Activated CD4-positive, alpha-beta T cell treated with anti-CD3 and anti-CD28 coated beads, Interleukin-2, amount 50 U/mL, for 24 hours (primary cell): Measurements from ENCODE around the gene PGF.

Experiments
- DNase-seq, 2 donors: peaks; one replicate each; pipeline ENCODE4 v3.0.0-alpha.2; 2020; ENCODE audit warnings: low read depth in 1 of 2, low spot score in 1 of 2

PGF gene

DNA sequence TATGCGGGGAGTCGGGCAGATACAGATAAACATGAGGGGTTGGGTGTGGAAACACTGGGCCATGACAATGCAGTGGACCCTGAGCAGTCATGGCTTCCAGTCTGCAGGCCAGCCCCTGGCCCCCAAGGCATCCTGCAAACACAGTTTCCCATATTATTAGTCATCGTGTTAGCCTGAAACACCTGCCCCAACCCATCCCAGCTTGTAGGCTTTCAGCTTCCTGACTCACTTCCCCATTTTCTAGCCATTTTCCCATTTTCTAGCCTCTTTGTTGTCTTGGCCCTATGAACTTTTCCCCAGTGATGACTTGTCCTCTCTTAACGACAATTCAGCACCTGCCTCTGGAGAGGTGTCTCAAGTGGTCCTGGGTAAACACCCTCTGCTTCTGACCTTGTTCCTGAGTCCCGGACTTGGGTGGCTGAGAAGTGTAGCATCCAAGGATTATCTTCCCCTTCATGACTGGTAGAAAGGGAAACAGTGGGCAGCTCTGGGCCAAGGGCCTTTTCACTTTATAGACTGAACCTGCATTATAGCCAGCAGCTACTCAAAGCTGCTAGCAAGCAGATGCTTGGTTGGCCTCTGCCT is 4.3 kb upstream of the PGF start:
- no peak for DNase-seq

DNA sequence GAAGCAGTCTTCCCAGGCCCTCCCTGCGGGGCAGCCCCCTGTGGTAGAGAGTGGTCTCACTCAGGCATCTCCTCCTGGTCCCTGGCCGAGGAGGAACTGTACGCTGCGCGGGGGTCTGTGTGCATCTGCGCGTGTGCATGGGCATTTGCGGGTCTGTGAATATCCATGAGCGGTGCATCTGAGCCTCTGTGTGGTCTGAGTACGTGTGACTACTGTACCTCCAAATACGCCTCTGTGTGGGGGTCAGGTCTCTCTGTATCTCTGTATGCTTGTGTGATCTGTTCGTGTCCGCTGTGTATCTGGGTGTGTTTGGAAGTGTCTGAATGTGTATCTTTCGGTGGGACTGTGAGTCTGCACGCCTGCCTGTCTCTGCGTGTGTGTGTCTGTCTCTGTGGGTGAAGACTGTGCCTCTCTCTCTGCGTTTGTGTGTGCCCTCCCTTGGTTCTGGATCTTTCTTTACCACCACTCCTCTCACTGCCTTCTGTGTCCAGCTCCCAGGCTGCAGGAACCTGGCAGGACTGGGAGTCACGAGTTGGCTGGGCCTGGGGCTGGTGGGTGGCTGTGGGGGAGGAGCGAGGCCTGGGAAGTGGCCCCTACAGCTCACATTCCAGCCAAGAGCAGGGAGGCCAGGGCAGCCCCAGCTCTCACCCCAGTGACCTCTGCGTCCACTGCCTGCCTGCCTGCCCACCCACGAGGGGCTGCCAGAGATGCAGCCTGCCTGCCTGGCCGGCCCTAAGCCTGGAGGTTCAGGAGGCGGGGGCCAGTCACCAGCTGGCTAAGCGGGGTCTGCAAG is 1.1 kb upstream of the PGF start:
- no peak for DNase-seq

DNA sequence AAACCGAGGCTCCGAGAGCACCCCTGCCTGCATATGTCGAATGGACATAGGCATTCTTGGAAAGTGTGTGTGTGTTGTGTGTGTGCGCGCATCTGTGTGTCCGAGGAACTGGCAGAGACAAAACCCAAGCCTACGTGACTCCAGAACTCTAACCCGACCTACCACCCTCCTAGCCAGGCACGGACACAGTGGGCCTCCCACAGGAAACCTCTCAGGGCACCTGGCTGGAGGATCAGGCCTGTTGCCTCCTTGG is 556 bp upstream of the PGF start:
- no peak for DNase-seq

DNA sequence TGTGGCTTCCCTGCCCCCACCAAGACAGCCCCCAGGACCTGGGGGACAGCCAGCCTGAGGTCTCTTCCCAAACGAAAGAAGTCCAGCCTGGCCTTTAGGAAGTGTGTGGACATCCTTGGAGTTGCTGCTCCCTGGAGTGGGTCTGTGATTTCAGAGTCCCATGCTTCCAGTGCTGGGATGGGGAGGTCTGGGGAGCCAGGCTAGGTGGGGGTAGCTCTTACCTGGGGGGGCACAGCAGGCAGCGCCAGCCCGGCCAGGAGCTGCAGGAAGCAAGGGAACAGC is 509 bp downstream of the PGF start:
- DNase-seq: no peak

DNA sequence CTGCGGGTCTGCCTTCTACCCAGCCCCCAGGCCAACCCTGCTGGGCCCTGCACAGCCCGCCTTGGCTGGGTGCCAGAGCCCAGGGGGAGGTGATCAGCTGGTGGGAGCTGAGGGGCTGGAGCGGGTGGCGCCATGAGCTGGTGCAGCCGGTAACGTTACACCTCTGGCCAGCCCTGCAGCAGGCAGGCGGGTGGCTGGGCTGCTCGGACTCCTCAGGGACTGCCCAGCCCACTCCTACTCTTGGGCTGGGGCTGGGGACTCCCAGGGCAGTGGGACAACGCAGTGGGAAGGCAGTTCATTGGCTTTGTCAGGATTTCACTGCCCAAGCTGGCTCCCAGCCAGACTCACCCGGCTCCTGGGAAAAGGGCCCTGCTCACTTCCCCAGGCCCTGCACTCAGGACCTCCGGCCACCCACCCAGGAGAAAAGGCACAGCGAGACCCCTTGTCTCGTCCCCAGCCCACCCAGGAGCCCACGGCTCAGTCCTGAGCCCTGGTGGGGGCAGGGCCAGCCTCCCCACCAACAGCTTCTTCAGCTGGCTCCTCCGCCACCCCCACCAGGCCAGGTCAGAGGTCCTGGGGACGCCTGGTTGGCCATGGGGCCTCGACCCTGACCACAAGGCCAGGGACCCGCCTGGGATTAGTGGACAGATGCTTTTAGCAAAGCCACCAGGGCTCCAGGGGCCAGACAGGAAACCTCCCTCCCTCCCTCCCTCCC is 1.0 kb downstream of the PGF start:
- DNase-seq: no peak

DNA sequence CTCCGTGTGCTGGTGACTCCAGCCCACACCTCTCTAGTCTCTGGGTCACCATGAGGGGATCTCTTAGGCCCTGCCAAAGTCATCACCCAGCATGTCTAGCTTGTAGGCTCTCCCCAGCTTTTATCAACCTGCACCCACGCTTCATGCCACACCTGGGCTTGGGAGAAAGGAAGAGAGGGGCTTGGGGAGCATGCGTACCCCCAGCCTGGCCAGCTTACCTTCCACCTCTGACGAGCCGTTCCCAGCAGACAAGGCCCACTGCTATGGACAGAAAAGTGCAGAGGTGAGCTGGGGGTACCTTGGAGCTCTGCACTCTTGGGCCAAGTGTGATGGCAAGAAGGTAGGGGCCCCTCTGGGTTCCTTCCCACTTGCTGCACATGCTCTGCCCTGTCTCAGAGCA is 1.7 kb downstream of the PGF start:
- no peak for DNase-seq

DNA sequence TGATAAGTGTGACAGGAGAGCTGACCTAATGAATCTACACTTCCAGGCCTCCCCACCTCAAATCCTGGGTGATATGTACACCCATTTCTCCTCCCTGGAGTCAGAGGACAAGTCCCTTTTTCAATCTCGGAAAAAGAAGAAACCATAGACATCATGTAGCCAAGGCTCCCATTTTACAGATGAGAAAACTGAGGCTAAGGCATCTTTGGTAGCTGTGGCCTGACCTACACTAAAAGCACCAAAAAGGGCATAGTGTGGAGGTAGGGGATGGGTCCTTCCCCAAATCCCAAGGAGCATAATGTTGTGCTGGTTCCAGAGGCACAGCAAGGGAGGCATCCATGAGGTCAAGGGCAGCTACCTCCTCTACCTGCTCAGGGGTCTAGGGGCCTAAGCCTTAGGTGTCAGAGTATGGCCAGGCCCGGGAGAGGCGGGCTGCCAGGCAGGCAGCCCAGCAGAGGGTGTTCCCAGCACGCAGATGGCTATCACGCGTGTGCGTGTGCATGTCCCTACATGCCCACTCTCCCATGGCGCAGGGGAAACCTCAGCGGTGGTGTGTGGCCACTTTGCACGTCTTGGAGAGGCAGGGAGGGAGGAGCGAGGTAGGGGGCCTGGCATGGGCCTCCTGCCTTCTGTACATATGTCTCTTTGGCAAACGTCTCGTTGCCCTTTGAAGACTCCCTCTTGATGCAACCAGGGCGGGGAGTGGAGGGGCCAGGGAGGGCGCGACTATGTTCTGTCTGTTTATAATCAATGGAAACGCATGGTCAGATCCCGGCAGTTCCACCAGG is 2.5 kb downstream of the PGF start:
- DNase-seq: no peak

DNA sequence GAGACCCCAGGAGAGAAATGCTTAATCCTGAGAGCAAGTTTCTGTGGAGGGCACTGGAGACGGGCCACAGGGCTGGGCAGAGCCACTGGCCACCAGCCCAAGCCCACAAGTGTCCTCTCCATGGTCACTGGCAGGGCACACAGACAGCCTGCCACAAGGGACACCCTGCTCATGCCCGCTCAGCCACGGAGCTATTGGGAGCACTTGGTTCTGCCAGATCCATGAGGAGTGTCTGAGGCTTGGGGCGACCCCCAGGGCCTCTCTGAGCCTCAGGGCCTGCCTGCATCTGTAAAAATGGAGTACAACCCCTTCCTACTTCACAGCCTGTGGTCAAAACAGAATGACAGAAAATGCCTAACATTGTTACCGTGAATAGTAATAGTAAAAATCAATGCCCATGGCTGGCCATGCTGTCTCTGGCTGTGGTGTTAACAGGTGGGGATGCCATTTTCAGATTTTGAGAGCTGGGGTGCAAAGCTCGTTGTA is 3.2 kb downstream of the PGF start:
- DNase-seq: no peak

DNA sequence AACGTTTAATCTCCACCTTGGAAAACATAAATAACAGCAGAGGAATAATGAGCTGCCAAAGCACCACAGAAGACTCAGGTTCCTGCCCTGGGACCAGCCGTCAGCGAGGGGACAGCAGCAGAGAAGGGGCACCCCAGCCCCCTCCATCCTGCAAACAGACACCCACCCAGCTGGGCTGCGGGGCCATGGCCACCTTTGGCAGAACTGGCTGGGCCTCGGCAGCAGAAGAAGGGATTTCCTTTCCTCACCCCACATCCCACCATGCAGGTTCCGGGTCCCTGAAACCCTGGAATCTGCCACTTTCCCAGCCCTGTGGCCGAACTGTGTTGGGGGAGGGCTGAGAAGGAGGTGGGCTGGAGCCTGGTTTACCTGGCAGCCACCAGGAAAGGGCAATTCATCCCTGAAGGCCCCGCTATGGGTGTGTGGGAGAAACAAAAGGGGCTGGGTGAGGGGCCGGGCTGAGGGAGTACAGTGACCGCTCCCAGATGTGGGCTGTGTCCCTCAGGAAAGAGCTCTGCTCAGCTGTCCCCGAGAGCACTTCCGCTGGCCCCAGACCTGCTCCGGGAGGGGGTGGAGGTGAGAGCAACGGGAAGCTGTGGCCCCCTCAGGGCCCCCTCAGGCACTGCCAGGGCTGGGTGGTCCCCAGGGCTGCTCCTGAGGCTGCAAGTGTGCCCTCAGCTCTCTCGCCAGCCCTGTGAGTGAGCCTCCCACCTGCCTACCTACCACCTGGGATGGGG is 3.8 kb downstream of the PGF start:
- DNase-seq: no peak

DNA sequence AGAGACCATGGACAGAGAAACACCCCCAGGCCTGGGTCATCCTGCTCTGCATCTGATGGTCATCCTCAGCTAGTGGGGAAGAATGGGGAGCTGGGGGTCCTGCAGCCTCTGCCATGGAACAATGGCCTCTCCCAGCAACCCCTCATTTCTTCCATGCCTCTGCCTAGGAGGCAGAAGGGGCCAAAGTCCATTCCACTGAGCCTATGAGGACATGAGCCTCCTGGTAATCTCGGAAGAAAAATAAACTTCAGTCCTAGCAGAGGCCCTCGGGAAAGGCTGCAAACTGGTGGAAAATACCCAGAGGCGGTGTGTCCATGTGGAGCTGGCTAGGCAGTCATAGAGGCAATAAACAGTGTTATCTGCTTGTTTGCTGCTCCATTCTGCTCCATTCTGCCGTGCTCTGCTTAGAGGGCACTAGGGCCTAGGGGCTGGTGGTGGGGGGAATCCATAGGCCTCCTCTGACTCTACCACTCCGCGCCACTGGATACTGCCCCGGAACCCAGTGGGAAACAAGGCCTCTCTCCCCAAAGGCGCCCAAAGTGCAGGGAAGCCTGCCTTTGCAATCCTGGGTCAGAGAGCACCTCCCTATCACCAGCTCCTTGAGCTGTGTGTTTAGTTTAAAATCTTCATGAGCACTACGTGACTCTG is 4.5 kb downstream of the PGF start:
- DNase-seq: no peak

DNA sequence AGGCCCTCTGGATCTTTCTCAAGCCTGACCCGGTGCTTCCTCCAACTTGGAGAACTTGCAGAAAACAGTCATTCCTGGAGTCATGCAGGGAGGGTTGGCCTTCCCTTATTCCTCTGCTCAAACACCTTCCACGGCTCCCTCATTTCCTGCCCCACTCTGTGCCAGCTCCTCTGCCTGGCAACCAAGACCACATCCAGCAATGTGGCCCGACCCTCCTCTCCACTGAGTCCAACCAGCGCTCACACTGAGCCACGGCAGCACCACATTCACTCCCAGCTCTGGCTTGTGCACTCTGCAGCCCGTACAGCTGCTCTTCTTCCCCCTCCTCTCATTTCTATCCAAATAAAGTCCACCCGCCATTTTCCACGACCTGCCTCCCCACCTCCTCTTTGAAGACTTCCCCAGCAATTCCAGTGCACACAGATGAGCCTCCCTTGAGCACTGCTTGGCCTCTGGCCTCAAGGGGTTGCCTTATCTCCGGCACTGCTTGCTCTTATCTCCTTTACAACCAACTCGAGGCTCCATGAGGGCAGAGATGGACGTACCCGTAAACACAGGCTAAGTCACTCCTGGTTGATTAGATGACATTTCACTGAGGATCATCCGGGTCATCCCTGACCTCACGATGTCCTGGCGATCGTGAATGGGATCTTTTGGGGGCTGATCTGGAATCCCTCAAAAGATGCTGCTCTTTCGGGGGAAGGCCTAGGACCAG is 5.4 kb downstream of the PGF start:
- DNase-seq: no peak

DNA sequence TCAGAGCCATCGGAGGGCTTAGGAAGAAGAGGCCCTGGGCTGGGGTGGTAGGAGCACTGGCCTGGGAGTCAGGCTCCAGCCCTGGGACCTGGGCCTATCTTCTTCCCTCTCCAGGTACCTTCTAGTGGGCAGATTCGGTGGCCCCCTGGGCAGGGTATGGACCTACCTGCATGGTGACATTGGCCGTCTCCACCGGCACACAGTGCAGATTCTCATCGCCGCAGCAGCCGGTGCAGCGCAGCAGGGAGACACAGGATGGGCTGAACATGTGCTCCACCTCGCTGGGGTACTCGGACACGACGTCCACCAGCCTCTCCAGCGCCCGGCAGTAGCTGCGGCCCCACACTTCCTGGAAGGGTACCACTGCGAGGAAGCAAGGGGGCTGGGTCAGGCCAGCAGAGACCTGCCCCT is 6.2 kb downstream of the PGF start:
- DNase-seq: no peak

DNA sequence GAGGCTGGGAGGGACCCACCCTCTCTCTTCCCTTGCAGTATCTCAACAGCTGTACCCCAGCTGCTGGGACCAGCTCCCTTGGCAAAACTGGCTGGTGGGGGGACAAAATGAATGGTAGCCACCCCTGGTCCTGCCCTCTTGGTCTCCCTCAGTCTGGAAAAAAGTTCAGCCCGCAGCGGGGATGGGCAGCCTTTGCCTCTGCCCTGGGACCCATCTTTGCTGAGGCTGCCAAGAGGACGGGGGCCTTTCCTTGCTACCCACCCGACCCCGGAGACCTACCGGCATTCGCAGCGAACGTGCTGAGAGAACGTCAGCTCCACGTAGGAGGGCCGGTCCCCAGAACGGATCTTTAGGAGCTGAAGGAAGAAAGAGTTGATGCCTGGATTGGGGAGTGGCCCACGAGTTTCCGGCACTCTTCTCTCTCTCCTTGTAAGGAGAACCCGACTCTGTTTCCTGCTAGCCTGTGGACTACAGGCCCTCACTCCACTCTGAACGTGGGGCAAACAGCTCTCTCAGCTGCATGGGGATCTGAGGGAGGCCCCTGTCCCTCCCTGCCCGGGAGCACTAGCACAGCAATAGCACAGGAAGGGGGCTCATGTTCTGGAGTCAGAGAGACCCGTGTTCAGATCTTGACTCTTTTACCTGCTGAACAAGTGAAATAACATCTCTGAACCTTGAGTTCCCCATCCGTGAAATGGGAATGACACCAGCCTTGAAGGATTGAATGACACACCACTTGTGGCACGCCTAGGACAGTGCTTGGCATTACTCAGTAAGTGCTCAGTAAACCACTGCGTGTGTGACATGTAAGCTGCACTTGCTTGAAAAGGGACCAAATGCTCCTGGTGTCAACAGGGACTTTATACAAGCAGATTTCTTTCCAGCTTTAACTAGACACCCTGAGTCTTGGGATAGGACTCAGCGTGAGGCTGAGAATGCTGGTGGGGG is 6.9 kb downstream of the PGF start:
- no peak for DNase-seq

DNA sequence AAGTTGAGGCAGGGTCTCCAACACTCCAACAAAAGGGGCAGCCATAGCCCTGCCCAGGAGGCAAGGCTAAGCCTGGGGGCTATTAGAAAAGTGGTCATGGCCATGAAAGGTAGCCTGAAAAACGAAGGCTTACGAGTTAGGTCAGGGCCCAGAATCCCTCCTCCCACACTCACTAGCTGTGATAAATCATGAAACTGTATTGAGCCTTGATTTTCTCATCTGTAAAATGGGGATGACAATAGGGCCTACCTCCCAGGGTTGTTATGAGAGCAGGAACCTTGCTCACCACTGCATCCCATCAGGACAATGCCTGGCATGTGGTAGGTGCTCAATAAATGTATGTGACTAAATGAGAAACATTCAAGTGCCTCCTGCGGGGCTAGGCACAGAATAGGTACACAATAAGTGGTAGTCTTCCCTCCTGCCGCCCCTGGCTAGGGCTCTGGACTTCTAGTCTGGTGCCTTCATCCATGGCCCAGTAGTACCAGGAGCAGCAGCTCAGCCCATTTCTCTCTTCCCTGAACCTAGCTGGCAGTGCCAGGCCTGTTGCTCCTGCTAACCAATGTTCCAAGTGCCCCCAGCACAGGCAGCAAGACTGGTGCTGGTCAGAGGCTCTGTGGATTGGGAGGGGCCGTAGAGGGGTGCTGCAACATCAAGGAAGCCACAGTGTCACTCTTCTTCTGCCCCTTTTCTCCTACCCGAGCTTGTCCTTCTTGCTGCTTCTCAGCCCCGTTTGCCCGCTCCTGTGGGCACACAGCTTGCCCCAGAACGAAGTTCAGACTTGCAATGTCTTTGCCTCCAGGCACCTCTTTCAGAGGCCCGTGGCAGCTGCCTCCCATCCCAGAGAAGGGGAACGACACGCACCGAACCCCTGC is 7.8 kb downstream of the PGF start:
- DNase-seq: no peak

DNA sequence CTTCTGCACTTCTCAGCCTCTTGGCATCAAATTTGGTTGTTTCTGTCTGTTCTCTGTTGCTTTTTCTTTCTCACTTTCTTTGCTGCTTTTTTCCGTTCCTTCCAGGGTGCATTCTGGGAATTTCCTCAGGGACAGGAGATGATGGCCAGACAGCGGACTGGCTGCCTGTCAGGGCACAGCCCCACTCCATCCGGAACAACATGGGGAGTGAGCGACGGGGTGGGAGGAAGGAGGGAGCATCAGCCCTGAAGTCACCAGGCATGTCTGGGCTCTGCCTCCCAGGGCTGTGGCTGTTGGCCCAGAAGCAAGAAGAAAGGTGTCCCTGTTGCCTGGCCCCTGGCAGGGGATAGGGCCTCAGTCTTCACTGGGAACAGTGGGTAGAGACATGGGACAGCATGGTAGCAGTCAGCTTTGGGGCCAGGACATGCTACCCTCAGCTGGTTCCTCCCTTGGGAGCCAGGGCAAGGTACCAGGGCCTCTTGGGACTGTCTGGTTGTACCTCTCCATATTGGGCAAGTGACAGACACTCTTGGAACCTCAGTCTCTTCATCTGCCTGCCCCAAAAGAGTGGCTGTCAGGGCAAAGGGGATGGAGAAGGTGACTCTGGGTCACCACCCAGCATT is 8.6 kb downstream of the PGF start:
- DNase-seq: no peak

DNA sequence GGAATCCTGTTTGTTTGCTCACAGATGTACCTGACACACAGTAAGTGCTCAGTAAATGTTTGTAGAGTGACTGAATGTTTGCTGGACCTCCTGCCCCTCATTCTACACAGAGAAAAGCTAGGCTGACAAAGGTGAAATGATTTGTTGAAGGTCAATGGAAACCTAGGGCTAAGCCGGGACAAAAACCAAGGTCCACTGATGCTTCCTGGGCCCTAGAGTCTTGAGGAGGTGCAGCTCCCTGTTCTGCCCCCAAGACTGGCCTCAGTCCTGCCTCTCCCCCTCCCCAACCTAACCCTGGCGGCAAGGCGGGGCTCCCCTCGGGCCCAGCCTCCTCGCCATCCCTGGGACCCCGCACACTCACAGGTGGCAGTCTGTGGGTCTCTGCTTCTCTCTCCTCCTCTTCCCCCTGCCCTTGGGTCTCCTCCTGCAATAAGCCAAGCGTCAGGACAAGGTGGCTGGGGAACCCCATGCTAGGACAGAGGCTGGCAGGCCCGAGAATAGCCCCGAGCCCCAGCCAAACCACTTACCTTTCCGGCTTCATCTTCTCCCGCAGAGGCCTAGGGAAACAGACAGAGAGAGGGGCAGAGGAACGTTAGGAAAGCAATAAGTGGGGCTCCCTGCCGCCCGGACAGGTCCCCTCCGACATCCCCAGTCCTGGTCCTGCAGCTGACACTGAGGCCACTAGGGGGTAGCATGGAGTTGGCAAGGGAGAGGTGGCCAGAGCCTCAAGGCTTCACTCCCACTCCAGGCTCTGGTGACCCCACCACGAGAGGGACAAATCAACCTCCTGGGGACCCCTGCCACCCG is 9.3 kb downstream of the PGF start:
- DNase-seq: peak; percentile 46 to 59
